ENCODE data around the gene MINK1. TPM values are rescaled to one million over a fixed set of nuclear protein-coding genes. Genes with fewer than 3 reads are reported as not detected.

Gene MINK1
- total RNA-seq, 2 experiments from 2014 or later = 40.6 to 62.5 TPM

- TF ChIP-seq CTCF (conservative IDR thresholded peaks at IDR 0.05; ENCODE audit: low read length) = peak; percentile 92
- no peak for TF ChIP-seq EZH2phosphoT487 (IDR thresholded peaks at IDR 0.05; ENCODE audit: borderline replicate concordance, low read depth, low read length)
- POLR2A ChIA-PET = no interaction called here
- H3K36me3 ChIP-seq (ENCODE audit: insufficient read depth, low read length) = peaks cover 42% of the 10 kb centered on the region
Observed at GRCh38 chr17:4881761-4882555, 48.8 kb downstream of the MINK1 start.

GRCh38 chr17:4884489-4884888 is 51.3 kb downstream of the MINK1 start:
- Histone ChIP-seq H4K20me1 (ENCODE audit: insufficient read depth, low read length) (no peaks in the 10 kb centered on the region), H3K9me3 (ENCODE audit: low read length) (no peaks in the 10 kb centered on the region), H2AFZ (ENCODE audit: low read length) (no peak overlapping the region), H3K4me1 (ENCODE audit: insufficient read depth, low read length, poor library complexity, severe bottlenecking) (peaks cover 6% of the 10 kb centered on the region), H3K4me3 (ENCODE audit: low read depth, low read length, poor library complexity, severe bottlenecking) (no peak overlapping the region), H3K36me3 (ENCODE audit: insufficient read depth, low read length) (peaks cover 52% of the 10 kb centered on the region), H3K27ac (ENCODE audit: low read depth, low read length, poor library complexity, severe bottlenecking) (no peak overlapping the region), H3K9me2 (ENCODE audit: insufficient read depth, low read length) (no peaks in the 10 kb centered on the region), H3K4me2 (ENCODE audit: low read length) (no peak overlapping the region), H3K79me2 (ENCODE audit: insufficient read depth, low read depth, low read length) (no peaks in the 10 kb centered on the region)
- TF ChIP-seq EZH2phosphoT487 (IDR thresholded peaks at IDR 0.05; ENCODE audit: borderline replicate concordance, low read depth, low read length) = no peak
- no peak for TF ChIP-seq CTCF (conservative IDR thresholded peaks at IDR 0.05; ENCODE audit: low read length)
- DNase-seq (ENCODE audit: low spot score) = no peak
- BruUV-seq (replicated peaks) = no TSS peak
- intact Hi-C loops (cut with micrococcal nuclease; ENCODE audit: unreplicated experiment) = no loop called here
- ChIA-PET CTCF (ENCODE audit: unreplicated experiment) (no interaction called here), POLR2A (no interaction called here)

More at GRCh38 chr17:4881761-4882555, 48.8 kb downstream of the MINK1 start:
- DNase-seq (ENCODE audit: low spot score) = peak; percentile 65
- H3K9me2 ChIP-seq (ENCODE audit: insufficient read depth, low read length) = no peaks in the 10 kb centered on the region
- H4K20me1 ChIP-seq (ENCODE audit: insufficient read depth, low read length) = no peaks in the 10 kb centered on the region
- no peak overlapping the region for H3K27ac ChIP-seq (ENCODE audit: low read depth, low read length, poor library complexity, severe bottlenecking)
- H3K4me1 ChIP-seq (ENCODE audit: insufficient read depth, low read length, poor library complexity, severe bottlenecking) = peaks cover 6% of the 10 kb centered on the region
- no peaks in the 10 kb centered on the region for H3K9me3 ChIP-seq (ENCODE audit: low read length)
- H3K79me2 ChIP-seq (ENCODE audit: insufficient read depth, low read depth, low read length) = no peaks in the 10 kb centered on the region
- intact Hi-C loops (cut with micrococcal nuclease; ENCODE audit: unreplicated experiment) = no loop called here
- H3K4me3 ChIP-seq (ENCODE audit: low read depth, low read length, poor library complexity, severe bottlenecking) = no peak overlapping the region
- no peak overlapping the region for H3K4me2 ChIP-seq (ENCODE audit: low read length)
- H2AFZ ChIP-seq (ENCODE audit: low read length) = no peak overlapping the region
- no TSS peak for BruUV-seq (replicated peaks)
- CTCF ChIA-PET (ENCODE audit: unreplicated experiment) = no interaction called here

- Histone ChIP-seq H3K9me2 (ENCODE audit: insufficient read depth, low read length) (no peaks in the 10 kb centered on the region), H4K20me1 (ENCODE audit: insufficient read depth, low read length) (no peaks in the 10 kb centered on the region), H3K79me2 (ENCODE audit: insufficient read depth, low read depth, low read length) (no peaks in the 10 kb centered on the region), H3K4me1 (ENCODE audit: insufficient read depth, low read length, poor library complexity, severe bottlenecking) (peaks cover 5% of the 10 kb centered on the region), H3K4me3 (ENCODE audit: low read depth, low read length, poor library complexity, severe bottlenecking) (no peak overlapping the region), H2AFZ (ENCODE audit: low read length) (no peak overlapping the region), H3K9me3 (ENCODE audit: low read length) (no peaks in the 10 kb centered on the region), H3K36me3 (ENCODE audit: insufficient read depth, low read length) (peaks cover 54% of the 10 kb centered on the region), H3K4me2 (ENCODE audit: low read length) (no peak overlapping the region), H3K27ac (ENCODE audit: low read depth, low read length, poor library complexity, severe bottlenecking) (no peak overlapping the region)
- ChIA-PET POLR2A (no interaction called here), CTCF (ENCODE audit: unreplicated experiment) (no interaction called here)
- intact Hi-C loops (cut with micrococcal nuclease; ENCODE audit: unreplicated experiment) = loop anchor here (5.0 kb wide), 1 partner anchor 320 kb away; no protein-coding TSS in a partner anchor
- TF ChIP-seq EZH2phosphoT487 (IDR thresholded peaks at IDR 0.05; ENCODE audit: borderline replicate concordance, low read depth, low read length) (no peak), CTCF (conservative IDR thresholded peaks at IDR 0.05; ENCODE audit: low read length) (no peak)
- no peak for DNase-seq (ENCODE audit: low spot score)
- BruUV-seq (replicated peaks) = no TSS peak
Observed at GRCh38 chr17:4886830-4887229, 53.7 kb downstream of the MINK1 start.
